Fibroblast of lung (primary cell): ENCODE data around the gene GGTLC2. TPM values are rescaled to one million over a fixed set of nuclear protein-coding genes. Genes with fewer than 3 reads are reported as not detected.
A peak's percentile ranks its signal among the peaks of the same experiment; 100 is the strongest.

Experiments
- DNase-seq, 2 donors: peaks; one replicate each; pipeline versions ENCODE4 v3.0.0 to v3.0.0-alpha.2; 2010; ENCODE audit warnings: low read depth in 2 of 2
- H2AFZ ChIP-seq: 2 replicates; pipeline ENCODE4 v1.5.1; 2012; ENCODE audit warnings: low read length, control low read depth, inconsistent platforms
- H3K27ac ChIP-seq: 2 replicates; pipeline ENCODE4 v1.5.1; 2011; ENCODE audit warnings: low read length, control low read depth; ENCODE audit not compliant: insufficient read depth
- H3K27me3 ChIP-seq: 2 replicates; pipeline ENCODE4 v1.5.1; 2011; ENCODE audit warnings: mild to moderate bottlenecking, low read length; ENCODE audit not compliant: control insufficient read depth, insufficient read depth
- H3K36me3 ChIP-seq: 2 replicates; pipeline ENCODE4 v1.5.1; 2011; ENCODE audit warnings: low read length; ENCODE audit not compliant: control insufficient read depth, insufficient read depth
- H3K4me1 ChIP-seq: 2 replicates; pipeline ENCODE4 v1.5.1; 2011; ENCODE audit warnings: low read length; ENCODE audit not compliant: control insufficient read depth, insufficient read depth; ENCODE audit errors: extremely low read depth
- H3K4me2 ChIP-seq: 2 replicates; pipeline ENCODE4 v1.5.1; 2011; ENCODE audit warnings: low read length, control low read depth; ENCODE audit not compliant: insufficient read depth; ENCODE audit errors: extremely low read depth
- H3K4me3 ChIP-seq, 4 experiments: fragments of 200-600 bp in 1 of 4; sonication (generic) in 1 of 4; replicated peaks in 1 of 4; 2 replicates each; pipeline ENCODE4 v1.5.1; 2011 to 2016; ENCODE audit warnings: low read length in 4 of 4, low read depth in 3 of 4, mild to moderate bottlenecking in 3 of 4, control low read depth in 2 of 4, inconsistent platforms in 1 of 4, mixed read lengths in 1 of 4; ENCODE audit not compliant: insufficient read depth in 1 of 4; ENCODE audit errors: control extremely low read depth in 1 of 4
- H3K79me2 ChIP-seq: 2 replicates; pipeline ENCODE4 v1.5.1; 2012; ENCODE audit warnings: mild to moderate bottlenecking, low read length, inconsistent platforms; ENCODE audit not compliant: control insufficient read depth, insufficient read depth
- H3K9ac ChIP-seq: 2 replicates; pipeline ENCODE4 v1.5.1; 2011; ENCODE audit warnings: mild to moderate bottlenecking, low read length, control low read depth; ENCODE audit not compliant: insufficient read depth
- H3K9me3 ChIP-seq: 2 replicates; pipeline ENCODE4 v1.5.1; 2012; ENCODE audit warnings: low read depth, low read length; ENCODE audit not compliant: control insufficient read depth, insufficient read depth
- H4K20me1 ChIP-seq: 2 replicates; pipeline ENCODE4 v1.5.1; 2011; ENCODE audit warnings: low read length; ENCODE audit not compliant: control insufficient read depth, insufficient read depth; ENCODE audit errors: extremely low read depth
- CTCF ChIP-seq, 2 donors: IDR thresholded peaks in 1 of 2; conservative IDR thresholded peaks in 1 of 2; 1 replicate in 1 of 2; 2 replicates in 1 of 2; pipeline ENCODE4 v1.5.1; 2011 to 2012; ENCODE audit warnings: low read length in 2 of 2, control low read depth in 1 of 2, inconsistent platforms in 1 of 2, low read depth in 1 of 2, mild to moderate bottlenecking in 1 of 2
- EZH2 ChIP-seq: IDR thresholded peaks from 2 replicates; pipeline ENCODE4 v1.5.1; 2012; ENCODE audit warnings: low read length, control low read depth, mild to moderate bottlenecking; ENCODE audit errors: missing control alignments
- polyA plus RNA-seq, 2 donors: library from polyadenylated mRNA; depleted of rRNA in 1 of 2; stranded (reverse) in 1 of 2; unstranded in 1 of 2; fragments of >200 nt; gene quantifications; 2 replicates each; pipeline ENCODE4 v1.2.1, GENCODE V29; 2011 to 2012; ENCODE audit warnings: missing spikeins in 1 of 2
- total RNA-seq: library from RNA; depleted of rRNA; stranded (reverse); fragments of >200 nt; gene quantifications from 2 replicates; pipeline ENCODE4 v1.2.1, GENCODE V29; 2014

The GGTLC2 gene
- total and polyA plus RNA-seq, 2 donors (not counting 1 experiment from before 2014, with no cell fraction given), result not detected

- no peak overlapping the region for H3K4me3 ChIP-seq
- DNase-seq, result peak in 1 of 2 donors; percentile 26
- H4K20me1 ChIP-seq, result no peaks in the 10 kb centered on the region
- no peak for TF ChIP-seq EZH2
- no peak for TF ChIP-seq CTCF (conservative IDR thresholded peaks at IDR 0.05 in 1 of 2, IDR thresholded peaks at IDR 0.05 in 1 of 2; ENCODE audit: low read depth in 1 of 2, low read length in 2 of 2)
- no peak overlapping the region for H3K27ac ChIP-seq
- H2AFZ ChIP-seq, result no peak overlapping the region
- no peaks in the 10 kb centered on the region for H3K9me3 ChIP-seq
- no peaks in the 10 kb centered on the region for H3K27me3 ChIP-seq
- no peak overlapping the region for H3K4me2 ChIP-seq
- no peaks in the 10 kb centered on the region for H3K36me3 ChIP-seq
- H3K79me2 ChIP-seq, result no peaks in the 10 kb centered on the region
- no peaks in the 10 kb centered on the region for H3K4me1 ChIP-seq
- H3K9ac ChIP-seq, result no peak overlapping the region
These were observed 11.3 kb downstream of the GGTLC2 start for GRCh38 chr22:22655452-22656290.

GRCh38 chr22:22657712-22658111 is 13.3 kb downstream of the GGTLC2 start:
- H3K4me1 ChIP-seq, result no peaks in the 10 kb centered on the region
- H2AFZ ChIP-seq, result no peak overlapping the region
- H3K27me3 ChIP-seq, result no peaks in the 10 kb centered on the region
- no peak overlapping the region for H3K4me2 ChIP-seq
- no peaks in the 10 kb centered on the region for H3K9me3 ChIP-seq
- no peak overlapping the region for H3K9ac ChIP-seq
- no peak for DNase-seq
- H3K36me3 ChIP-seq, result no peaks in the 10 kb centered on the region
- H3K4me3 ChIP-seq, result no peak overlapping the region
- no peaks in the 10 kb centered on the region for H3K79me2 ChIP-seq
- H3K27ac ChIP-seq, result no peak overlapping the region
- TF ChIP-seq CTCF (conservative IDR thresholded peaks at IDR 0.05 in 1 of 2, IDR thresholded peaks at IDR 0.05 in 1 of 2; ENCODE audit: low read depth in 1 of 2, low read length in 2 of 2), result no peak
- TF ChIP-seq EZH2, result no peak
- no peaks in the 10 kb centered on the region for H4K20me1 ChIP-seq

GRCh38 chr22:22661275-22661674 is 16.9 kb downstream of the GGTLC2 start:
- Histone ChIP-seq H4K20me1 (no peaks in the 10 kb centered on the region), H3K27me3 (no peaks in the 10 kb centered on the region), H3K36me3 (no peaks in the 10 kb centered on the region), H3K4me2 (no peak overlapping the region), H3K27ac (no peak overlapping the region), H3K9me3 (no peaks in the 10 kb centered on the region), H3K9ac (no peak overlapping the region), H2AFZ (no peak overlapping the region), H3K4me1 (no peaks in the 10 kb centered on the region), H3K79me2 (no peaks in the 10 kb centered on the region), H3K4me3 (no peak overlapping the region)
- TF ChIP-seq CTCF (conservative IDR thresholded peaks at IDR 0.05 in 1 of 2, IDR thresholded peaks at IDR 0.05 in 1 of 2; ENCODE audit: low read depth in 1 of 2, low read length in 2 of 2) (no peak), EZH2 (no peak)
- DNase-seq, result no peak
